Breast epithelium (tissue), 4 donors: ENCODE measurements around the gene RHEX. TPM values are rescaled to one million over a fixed set of nuclear protein-coding genes. Genes with fewer than 3 reads are reported as not detected.
"Not testable (repeated sequence)": the region's sequence is repeated elsewhere in the genome, so short reads cannot be mapped to it uniquely, and the experiment has no call there.

ENCODE experiments used
- DNase-seq, 2 donors: peaks; one replicate each; pipeline ENCODE4 v3.0.0-alpha.2; 2019; ENCODE audit warnings: low spot score in 2 of 2
- H3K27ac ChIP-seq, 2 donors: fragments of 200-600 bp; sonication (generic) in 1 of 2; one replicate each; pipeline ENCODE4 v1.5.1; 2016 to 2019; ENCODE audit warnings: mild to moderate bottlenecking in 1 of 2
- H3K27me3 ChIP-seq, 2 donors: fragments of 200-600 bp; sonication (generic) in 1 of 2; one replicate each; pipeline versions ENCODE4 v1.5.1 to v1.6.0; 2017 to 2019; ENCODE audit warnings: control low read depth in 1 of 2, mild to moderate bottlenecking in 1 of 2
- H3K36me3 ChIP-seq: fragments of 200-600 bp; one replicate; pipeline ENCODE4 v1.5.1; 2019
- H3K4me1 ChIP-seq, 2 donors: fragments of 200-600 bp; sonication (generic); one replicate each; pipeline ENCODE4 v1.5.1; 2016 to 2019; ENCODE audit warnings: control low read depth in 1 of 2
- H3K4me3 ChIP-seq, 3 donors: fragments of 200-600 bp; sonication (generic); 1 replicate in 2 of 3; 2 replicates in 1 of 3; pipeline ENCODE4 v1.5.1; 2016 to 2019; ENCODE audit warnings: mild to moderate bottlenecking in 3 of 3, moderate library complexity in 2 of 3
- H3K9me3 ChIP-seq, 2 donors: fragments of 200-600 bp; sonication (generic) in 1 of 2; one replicate each; pipeline ENCODE4 v1.5.1; 2016 to 2019; ENCODE audit warnings: control low read depth in 1 of 2
- POLR2A ChIP-seq: fragments of 450-650 bp; IDR thresholded peaks from one replicate; pipeline ENCODE4 v1.6.1; 2016; ENCODE audit warnings: antibody characterized with exemption, mild to moderate bottlenecking, moderate library complexity
- POLR2AphosphoS5 ChIP-seq, 3 donors: sonication (generic); formaldehyde crosslinking; IDR thresholded peaks; one replicate each; pipeline ENCODE4 v1.6.1; 2017; ENCODE audit warnings: antibody characterized with exemption in 3 of 3
- intact Hi-C: fragments of 100-400 bp; cut with DNase I; formaldehyde crosslinking; loops from one replicate; pipeline ENCODE4 v1.15.1; 2023; ENCODE audit warnings: low total_unique reads
- total RNA-seq, 3 donors: library from RNA; depleted of rRNA; stranded (reverse); fragments of >200 nt; gene quantifications; one replicate each; pipeline ENCODE4 v1.1.0, GENCODE V29; 2016
- TF ChIP-seq, protein P1 (sequence below), 3 donors: fragments of 450-650 bp; IDR thresholded peaks; one replicate each; pipeline ENCODE4 v1.5.1; 2016 to 2017; ENCODE audit warnings: antibody characterized with exemption in 3 of 3, mild to moderate bottlenecking in 3 of 3, moderate library complexity in 3 of 3

RHEX gene
- total RNA-seq, 3 donors from 2014 or later: 0.98 to 20.6 (median 4.4) TPM

DNA sequence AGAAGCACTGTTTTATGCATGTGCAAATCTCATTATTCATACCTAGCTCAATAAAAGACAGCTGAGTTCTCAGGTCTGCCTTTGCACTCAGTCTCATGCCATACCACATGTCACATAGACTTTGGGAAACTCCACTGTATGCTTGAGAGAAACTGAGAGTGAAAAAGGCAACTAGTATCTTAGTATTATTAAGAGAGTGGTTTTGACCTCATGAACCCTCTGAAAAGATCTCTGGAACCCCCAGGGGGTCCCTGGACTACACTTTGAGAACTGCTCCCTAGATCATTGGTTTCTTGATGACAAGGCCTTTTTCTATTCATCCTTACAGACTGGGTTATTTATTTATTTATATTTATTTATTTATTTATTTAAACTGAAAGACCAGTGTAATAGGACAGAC is 3.7 kb upstream of the RHEX start:
- intact Hi-C loops: no loop called here
- no peak overlapping the region for H3K27ac ChIP-seq
- TF ChIP-seq, protein P1, sequence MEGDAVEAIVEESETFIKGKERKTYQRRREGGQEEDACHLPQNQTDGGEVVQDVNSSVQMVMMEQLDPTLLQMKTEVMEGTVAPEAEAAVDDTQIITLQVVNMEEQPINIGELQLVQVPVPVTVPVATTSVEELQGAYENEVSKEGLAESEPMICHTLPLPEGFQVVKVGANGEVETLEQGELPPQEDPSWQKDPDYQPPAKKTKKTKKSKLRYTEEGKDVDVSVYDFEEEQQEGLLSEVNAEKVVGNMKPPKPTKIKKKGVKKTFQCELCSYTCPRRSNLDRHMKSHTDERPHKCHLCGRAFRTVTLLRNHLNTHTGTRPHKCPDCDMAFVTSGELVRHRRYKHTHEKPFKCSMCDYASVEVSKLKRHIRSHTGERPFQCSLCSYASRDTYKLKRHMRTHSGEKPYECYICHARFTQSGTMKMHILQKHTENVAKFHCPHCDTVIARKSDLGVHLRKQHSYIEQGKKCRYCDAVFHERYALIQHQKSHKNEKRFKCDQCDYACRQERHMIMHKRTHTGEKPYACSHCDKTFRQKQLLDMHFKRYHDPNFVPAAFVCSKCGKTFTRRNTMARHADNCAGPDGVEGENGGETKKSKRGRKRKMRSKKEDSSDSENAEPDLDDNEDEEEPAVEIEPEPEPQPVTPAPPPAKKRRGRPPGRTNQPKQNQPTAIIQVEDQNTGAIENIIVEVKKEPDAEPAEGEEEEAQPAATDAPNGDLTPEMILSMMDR (IDR thresholded peaks at IDR 0.05): no peak
- no peak for TF ChIP-seq POLR2AphosphoS5 (IDR thresholded peaks at IDR 0.05)
- TF ChIP-seq POLR2A: no peak
- no peak overlapping the region for H3K4me3 ChIP-seq
- H3K9me3 ChIP-seq: no peaks in the 10 kb centered on the region
- no peak for DNase-seq
- H3K36me3 ChIP-seq: no peaks in the 10 kb centered on the region
- H3K27me3 ChIP-seq: no peaks in the 10 kb centered on the region
- H3K4me1 ChIP-seq: no peaks in the 10 kb centered on the region

DNA sequence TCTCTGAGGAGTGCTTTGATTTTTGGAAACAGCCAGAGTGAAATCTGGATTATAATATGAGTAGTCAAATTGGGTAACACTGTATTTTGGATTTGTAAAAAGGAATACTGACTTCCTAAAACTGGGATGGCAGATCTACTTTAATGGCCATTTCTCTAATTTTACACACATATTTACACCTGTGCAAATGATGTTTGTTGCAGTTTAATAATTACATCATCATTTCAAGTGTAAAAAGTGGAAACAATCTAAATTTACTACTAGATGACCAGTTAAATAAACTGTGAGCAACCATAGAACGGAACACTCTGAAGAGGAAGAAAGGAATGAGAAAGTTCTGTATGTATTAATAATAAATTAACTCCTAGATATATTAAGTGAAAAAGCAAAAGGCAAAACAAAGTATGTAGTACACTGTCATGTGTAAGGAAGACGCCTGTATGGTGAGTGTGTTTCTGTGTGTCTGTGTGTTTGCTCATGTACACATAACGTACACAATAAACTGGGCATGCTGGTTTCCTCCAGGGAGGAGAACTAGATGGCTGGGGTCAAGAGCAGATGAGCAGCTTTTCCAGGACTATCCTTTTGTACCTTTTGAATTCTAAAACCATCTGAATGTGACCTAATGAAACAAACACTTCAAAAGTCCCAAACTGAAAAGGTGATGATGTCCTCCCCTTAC is 2.9 kb upstream of the RHEX start:
- no peak overlapping the region for H3K4me3 ChIP-seq
- DNase-seq: no peak
- no peaks in the 10 kb centered on the region for H3K9me3 ChIP-seq
- H3K27ac ChIP-seq: no peak overlapping the region
- TF ChIP-seq, protein P1 (IDR thresholded peaks at IDR 0.05): no peak
- TF ChIP-seq POLR2AphosphoS5 (IDR thresholded peaks at IDR 0.05): no peak
- H3K4me1 ChIP-seq: no peaks in the 10 kb centered on the region
- H3K36me3 ChIP-seq: no peaks in the 10 kb centered on the region
- no peaks in the 10 kb centered on the region for H3K27me3 ChIP-seq
- intact Hi-C loops: no loop called here

GRCh38 chr1:206050655-206051235 is 2.2 kb upstream of the RHEX start:
- no peaks in the 10 kb centered on the region for H3K27me3 ChIP-seq
- H3K27ac ChIP-seq: no peak overlapping the region
- intact Hi-C loops: no loop called here
- no peaks in the 10 kb centered on the region for H3K9me3 ChIP-seq
- no peak for TF ChIP-seq POLR2AphosphoS5 (IDR thresholded peaks at IDR 0.05)
- TF ChIP-seq, protein P1 (IDR thresholded peaks at IDR 0.05): no peak
- no peak for TF ChIP-seq POLR2A
- no peaks in the 10 kb centered on the region for H3K36me3 ChIP-seq
- H3K4me1 ChIP-seq: no peaks in the 10 kb centered on the region
- DNase-seq: no peak
- no peak overlapping the region for H3K4me3 ChIP-seq

GRCh38 chr1:206052231-206052865 is 625 bp upstream of the RHEX start:
- DNase-seq, H3K27me3 ChIP-seq, H3K9me3 ChIP-seq, H3K36me3 ChIP-seq, H3K4me3 ChIP-seq, H3K4me1 ChIP-seq, H3K27ac ChIP-seq, intact Hi-C loops: not testable (repeated sequence)

GRCh38 chr1:206053616-206054015 is 643 bp downstream of the RHEX start:
- H3K36me3 ChIP-seq, H3K4me3 ChIP-seq, H3K27me3 ChIP-seq, DNase-seq, H3K27ac ChIP-seq, intact Hi-C loops, H3K9me3 ChIP-seq, H3K4me1 ChIP-seq: not testable (repeated sequence)

DNA sequence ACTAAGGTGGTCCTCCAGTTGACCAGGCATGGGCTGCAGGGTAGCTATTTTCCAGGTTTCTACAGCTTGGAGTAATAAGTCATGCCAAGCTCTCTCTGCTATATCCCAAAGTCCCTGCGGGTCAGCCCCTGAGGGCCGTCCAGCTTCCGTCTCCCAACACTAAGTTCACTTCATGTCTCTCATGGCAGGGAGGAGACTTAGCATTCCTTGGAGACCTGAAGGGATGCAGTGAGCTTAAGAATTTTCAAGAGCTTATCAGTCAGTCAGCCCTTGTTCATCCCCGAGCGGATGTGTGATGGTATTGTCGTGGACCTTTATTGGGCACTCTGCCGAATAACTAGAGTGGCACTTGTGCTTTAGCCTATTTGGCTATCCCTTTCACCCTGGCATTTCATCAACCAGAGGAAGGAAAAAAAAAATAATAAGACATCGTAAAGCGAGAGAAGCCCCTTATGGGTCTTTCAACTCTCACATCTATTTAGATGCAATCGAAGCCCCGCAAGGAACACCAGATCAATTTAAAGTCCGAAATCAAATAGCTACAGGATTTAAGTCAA is 2.2 kb downstream of the RHEX start:
- H3K4me3 ChIP-seq, H3K27me3 ChIP-seq, DNase-seq, H3K9me3 ChIP-seq, H3K27ac ChIP-seq, H3K36me3 ChIP-seq, H3K4me1 ChIP-seq, intact Hi-C loops: not testable (repeated sequence)

- H3K27me3 ChIP-seq, H3K36me3 ChIP-seq, H3K9me3 ChIP-seq, H3K4me3 ChIP-seq, H3K4me1 ChIP-seq, H3K27ac ChIP-seq, intact Hi-C loops, DNase-seq: not testable (repeated sequence)
Observed at GRCh38 chr1:206055639-206056323, 2.8 kb downstream of the RHEX start.

DNA sequence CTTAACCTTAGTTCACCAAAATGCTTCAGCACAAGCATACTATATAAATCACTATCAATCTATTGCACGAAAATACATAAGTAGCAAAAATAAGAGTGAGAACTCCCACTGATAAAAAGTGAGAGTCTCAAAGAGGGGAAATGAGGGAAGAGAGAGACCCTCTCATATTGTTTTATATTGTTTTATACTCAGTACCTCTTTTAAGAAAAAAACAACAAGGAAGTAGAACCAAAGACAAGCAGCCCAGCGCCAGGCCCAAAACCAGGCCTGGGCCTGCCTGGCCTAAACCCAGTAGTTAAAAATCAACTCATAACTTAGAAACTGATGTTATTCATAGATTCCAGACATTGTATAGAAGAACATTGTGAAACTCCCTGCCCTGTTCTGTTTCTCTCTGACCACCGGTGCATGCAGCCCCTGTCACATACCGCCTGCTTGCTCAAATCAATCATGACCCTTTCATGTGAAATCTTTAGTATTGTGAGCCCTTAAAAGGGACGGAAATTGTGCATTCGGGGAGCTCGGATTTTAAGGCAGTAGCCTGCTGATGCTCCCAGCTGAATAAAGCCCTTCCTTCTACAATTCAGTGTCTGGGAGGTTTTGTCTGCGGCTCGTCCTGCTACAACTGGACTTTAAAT is 5.4 kb downstream of the RHEX start:
- H3K4me1 ChIP-seq, H3K4me3 ChIP-seq, H3K27ac ChIP-seq, H3K9me3 ChIP-seq, DNase-seq, H3K27me3 ChIP-seq, H3K36me3 ChIP-seq, intact Hi-C loops: not testable (repeated sequence)
